Measurements from ENCODE around the gene GSTM3.

DNA sequence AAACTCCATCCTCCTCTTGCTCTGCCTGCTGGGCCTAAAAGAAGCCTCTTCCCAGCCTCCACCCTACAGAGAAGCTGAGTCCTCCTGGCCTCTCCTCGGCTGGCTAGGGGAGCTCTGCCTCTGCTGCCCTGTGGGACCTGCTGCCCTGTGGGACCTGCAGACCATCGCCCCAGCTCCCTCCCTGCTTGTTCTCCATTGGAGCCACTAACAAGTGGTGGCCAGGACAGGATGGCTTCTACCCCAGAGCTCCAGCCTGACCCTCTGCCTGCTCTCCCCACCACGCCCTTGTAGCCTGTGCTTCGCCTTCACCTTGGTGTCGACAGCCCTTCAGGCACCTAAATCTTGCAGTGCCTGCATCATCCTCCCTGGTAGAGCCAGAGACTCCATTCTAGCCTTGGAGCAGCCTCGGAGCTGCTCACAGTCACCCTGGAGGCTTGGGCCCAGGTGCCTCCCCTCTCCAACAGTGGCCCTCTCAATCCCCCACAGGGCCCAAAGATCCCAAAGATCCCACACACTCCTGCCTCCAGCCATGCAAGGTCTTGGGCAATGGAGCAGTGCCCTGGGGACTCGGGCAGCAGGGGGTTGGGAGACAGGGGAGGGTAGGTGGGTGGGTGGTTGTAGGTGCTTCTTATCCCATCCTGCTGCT lies 19.9 kb upstream of the GSTM3 start:
- TF ChIP-seq, protein P1, sequence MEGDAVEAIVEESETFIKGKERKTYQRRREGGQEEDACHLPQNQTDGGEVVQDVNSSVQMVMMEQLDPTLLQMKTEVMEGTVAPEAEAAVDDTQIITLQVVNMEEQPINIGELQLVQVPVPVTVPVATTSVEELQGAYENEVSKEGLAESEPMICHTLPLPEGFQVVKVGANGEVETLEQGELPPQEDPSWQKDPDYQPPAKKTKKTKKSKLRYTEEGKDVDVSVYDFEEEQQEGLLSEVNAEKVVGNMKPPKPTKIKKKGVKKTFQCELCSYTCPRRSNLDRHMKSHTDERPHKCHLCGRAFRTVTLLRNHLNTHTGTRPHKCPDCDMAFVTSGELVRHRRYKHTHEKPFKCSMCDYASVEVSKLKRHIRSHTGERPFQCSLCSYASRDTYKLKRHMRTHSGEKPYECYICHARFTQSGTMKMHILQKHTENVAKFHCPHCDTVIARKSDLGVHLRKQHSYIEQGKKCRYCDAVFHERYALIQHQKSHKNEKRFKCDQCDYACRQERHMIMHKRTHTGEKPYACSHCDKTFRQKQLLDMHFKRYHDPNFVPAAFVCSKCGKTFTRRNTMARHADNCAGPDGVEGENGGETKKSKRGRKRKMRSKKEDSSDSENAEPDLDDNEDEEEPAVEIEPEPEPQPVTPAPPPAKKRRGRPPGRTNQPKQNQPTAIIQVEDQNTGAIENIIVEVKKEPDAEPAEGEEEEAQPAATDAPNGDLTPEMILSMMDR (optimal IDR thresholded peaks at IDR 0.05 in 1 of 3, IDR thresholded peaks at IDR 0.05 in 1 of 3, conservative IDR thresholded peaks at IDR 0.05 in 1 of 3; ENCODE audit: extremely low read depth in 1 of 3, insufficient read depth in 2 of 3, low read length in 3 of 3): no peak
- TF ChIP-seq EZH2 (IDR thresholded peaks at IDR 0.05; ENCODE audit: low read length): no peak

Data from keratinocyte (primary cell).